Measurements from ENCODE around the gene MACROD2. TPM values are rescaled to one million over a fixed set of nuclear protein-coding genes. Genes with fewer than 3 reads are reported as not detected.

MACROD2 gene
- total RNA-seq, 2 donors from 2014 or later: 8.3 to 21.8 TPM

DNA sequence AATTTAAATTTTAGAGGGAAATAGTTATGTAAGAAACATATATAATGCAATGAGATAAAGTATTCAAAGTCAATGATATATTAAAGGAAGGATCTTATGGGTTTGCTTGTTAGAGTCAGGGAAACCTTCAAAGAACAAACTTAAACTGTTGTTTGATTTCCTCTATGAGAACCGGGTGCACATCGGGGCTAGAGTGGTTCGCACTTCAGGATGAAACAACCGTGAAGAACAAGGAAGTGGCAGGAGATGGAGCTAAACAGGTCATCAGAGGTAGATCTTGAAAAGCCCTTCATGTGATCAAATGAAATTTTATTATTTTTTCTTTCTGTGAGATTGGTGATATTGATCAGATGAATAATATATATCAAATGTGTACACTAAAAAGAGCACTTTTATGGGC is 1294.0 kb downstream of the MACROD2 start:
- intact Hi-C loops (cut with DNase I): no loop called here
- Histone ChIP-seq H3K4me3 (no peak overlapping the region), H3K4me1 (no peaks in the 10 kb centered on the region), H3K9me3 (no peaks in the 10 kb centered on the region), H3K36me3 (replicated peaks in 1 of 2; ENCODE audit: insufficient read depth in 1 of 2, low read depth in 2 of 2) (no peaks in the 10 kb centered on the region), H3K27me3 (no peaks in the 10 kb centered on the region), H3K27ac (no peak overlapping the region)
- no peak for TF ChIP-seq POLR2A (IDR thresholded peaks at IDR 0.05)
- TF ChIP-seq, protein P1, sequence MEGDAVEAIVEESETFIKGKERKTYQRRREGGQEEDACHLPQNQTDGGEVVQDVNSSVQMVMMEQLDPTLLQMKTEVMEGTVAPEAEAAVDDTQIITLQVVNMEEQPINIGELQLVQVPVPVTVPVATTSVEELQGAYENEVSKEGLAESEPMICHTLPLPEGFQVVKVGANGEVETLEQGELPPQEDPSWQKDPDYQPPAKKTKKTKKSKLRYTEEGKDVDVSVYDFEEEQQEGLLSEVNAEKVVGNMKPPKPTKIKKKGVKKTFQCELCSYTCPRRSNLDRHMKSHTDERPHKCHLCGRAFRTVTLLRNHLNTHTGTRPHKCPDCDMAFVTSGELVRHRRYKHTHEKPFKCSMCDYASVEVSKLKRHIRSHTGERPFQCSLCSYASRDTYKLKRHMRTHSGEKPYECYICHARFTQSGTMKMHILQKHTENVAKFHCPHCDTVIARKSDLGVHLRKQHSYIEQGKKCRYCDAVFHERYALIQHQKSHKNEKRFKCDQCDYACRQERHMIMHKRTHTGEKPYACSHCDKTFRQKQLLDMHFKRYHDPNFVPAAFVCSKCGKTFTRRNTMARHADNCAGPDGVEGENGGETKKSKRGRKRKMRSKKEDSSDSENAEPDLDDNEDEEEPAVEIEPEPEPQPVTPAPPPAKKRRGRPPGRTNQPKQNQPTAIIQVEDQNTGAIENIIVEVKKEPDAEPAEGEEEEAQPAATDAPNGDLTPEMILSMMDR (IDR thresholded peaks at IDR 0.05): no peak
- no peak for ATAC-seq
- 62 to 73% methylated on average over 4 of the region's 4 CpGs for whole genome bisulfite sequencing, 2 donors
- no peak for DNase-seq

DNA sequence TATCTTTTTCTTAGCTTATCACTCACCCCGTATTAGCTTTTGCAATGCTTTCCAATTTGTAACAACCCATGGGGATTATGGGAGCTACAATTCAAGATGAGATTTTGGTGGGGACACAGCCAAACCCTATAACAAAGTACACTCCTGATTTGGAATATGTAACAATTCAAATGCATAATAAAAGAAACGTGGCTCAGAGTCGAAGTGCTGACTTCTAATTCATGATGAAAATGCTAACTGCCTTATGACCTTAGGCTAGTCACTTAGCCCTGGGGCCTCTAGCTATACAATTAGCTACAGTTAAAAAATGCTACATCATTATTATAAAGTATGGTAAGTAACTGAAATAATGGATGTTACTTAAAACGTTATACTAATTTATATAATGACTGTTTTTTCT is 1297.1 kb downstream of the MACROD2 start:
- ATAC-seq (no peak), DNase-seq (no peak)
- Histone ChIP-seq H3K9me3 (no peaks in the 10 kb centered on the region), H3K27ac (no peak overlapping the region), H3K4me3 (no peak overlapping the region), H3K27me3 (no peaks in the 10 kb centered on the region), H3K36me3 (replicated peaks in 1 of 2; ENCODE audit: insufficient read depth in 1 of 2, low read depth in 2 of 2) (no peaks in the 10 kb centered on the region), H3K4me1 (peaks cover 17% of the 10 kb centered on the region)
- 70% methylated on average over 4 of the region's 4 CpGs for WGBS, 2 donors
- intact Hi-C loops (cut with DNase I): no loop called here
- TF ChIP-seq POLR2A (IDR thresholded peaks at IDR 0.05): no peak
- TF ChIP-seq, protein P1 (IDR thresholded peaks at IDR 0.05): no peak

DNA sequence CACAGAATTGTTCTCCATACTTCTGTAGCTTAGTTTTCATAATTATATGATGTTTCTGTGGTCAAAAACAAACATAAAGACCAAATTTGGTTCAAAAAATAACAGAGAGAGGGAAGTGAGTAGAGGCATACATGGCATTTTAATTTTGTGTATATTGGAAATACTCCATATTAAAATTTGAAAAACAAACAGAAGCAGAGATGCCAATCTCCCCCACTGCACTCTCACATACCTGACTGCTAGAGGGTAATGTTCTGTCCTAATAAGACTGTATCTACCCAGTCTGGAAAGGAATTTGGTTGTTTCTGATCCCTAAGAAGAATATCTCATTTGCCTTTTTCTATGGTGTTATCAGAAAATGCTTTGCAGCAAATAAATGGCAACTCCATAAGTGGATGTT is 1301.1 kb downstream of the MACROD2 start:
- Histone ChIP-seq H3K36me3 (replicated peaks in 1 of 2; ENCODE audit: insufficient read depth in 1 of 2, low read depth in 2 of 2) (no peaks in the 10 kb centered on the region), H3K27me3 (no peaks in the 10 kb centered on the region), H3K9me3 (no peaks in the 10 kb centered on the region), H3K4me3 (no peak overlapping the region), H3K4me1 (peaks cover 23% of the 10 kb centered on the region), H3K27ac (peak overlapping the region in 1 of 4 donors; percentile 6)
- intact Hi-C loops (cut with DNase I): no loop called here
- ATAC-seq (no peak), DNase-seq (no peak)
- TF ChIP-seq, protein P1 (IDR thresholded peaks at IDR 0.05): no peak
- TF ChIP-seq POLR2A (IDR thresholded peaks at IDR 0.05): no peak

DNA sequence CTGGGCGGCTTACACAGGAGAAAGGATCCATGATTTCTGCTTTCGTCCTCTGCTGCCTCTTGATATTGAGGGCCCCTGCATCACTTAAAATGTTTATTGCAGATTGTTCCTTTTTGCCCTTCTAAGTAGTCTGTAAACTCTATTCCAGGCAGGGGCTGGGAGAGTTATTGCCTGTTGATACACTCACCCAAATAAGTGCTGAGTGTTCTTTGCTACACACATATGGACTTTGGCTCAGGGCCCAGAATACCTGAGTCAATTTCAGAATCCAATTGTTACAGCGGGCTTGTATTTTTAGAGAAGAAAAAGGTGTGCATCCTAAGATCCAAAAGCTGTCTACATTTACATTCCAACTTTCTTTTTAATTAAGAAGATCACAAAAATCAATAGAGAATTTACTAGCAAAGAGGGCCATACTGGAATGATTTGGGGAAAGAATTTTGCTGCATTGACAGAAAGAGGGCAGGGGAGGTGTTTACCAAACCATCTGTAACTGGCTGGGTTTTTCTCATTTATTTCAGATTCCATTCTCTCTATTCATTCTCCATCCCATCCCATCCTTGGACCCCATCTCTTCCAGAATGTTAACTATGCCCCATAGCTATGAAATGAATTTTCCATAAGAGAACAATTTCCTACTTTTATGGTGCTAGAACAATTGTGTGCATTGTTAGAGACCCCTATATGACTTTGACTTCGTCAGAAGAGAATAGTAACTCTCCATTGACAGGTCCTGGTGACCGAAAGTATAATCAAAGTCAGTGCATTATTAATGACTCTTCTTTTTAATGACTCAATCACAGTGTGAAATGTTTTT is 1302.0 kb downstream of the MACROD2 start:
- Histone ChIP-seq H3K4me1 (peaks cover 23% of the 10 kb centered on the region), H3K9me3 (no peaks in the 10 kb centered on the region), H3K27me3 (no peaks in the 10 kb centered on the region), H3K27ac (peak overlapping the region in 2 of 4 donors; percentile 3 to 6), H3K4me3 (no peak overlapping the region), H3K36me3 (replicated peaks in 1 of 2; ENCODE audit: insufficient read depth in 1 of 2, low read depth in 2 of 2) (no peaks in the 10 kb centered on the region)
- no peak for TF ChIP-seq POLR2A (IDR thresholded peaks at IDR 0.05)
- TF ChIP-seq, protein P1 (IDR thresholded peaks at IDR 0.05): no peak
- 61 to 68% methylated on average over 5 of the region's 5 CpGs for WGBS, 2 donors
- ATAC-seq: peak; percentile 53
- peak; percentile 27 to 65 (median 53) for DNase-seq
- intact Hi-C loops (cut with DNase I): no loop called here

DNA sequence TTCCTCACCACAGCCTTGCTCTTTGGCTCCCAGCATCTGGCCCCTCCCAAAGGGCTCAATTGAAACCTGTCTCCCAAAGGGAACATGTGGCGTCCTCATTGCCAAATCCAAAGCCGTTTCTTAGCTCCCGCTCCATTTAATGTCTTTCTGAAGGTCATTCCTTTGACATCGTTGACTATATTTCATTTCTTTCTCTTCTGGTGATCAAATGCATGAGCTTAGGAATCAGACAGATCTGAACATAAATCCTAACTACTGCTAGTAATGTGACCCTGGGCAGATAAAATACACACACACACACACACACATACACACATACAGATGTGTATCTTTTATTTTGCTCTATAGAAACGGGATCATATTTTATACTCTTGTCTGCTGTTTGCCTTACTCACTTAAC is 1306.8 kb downstream of the MACROD2 start:
- intact Hi-C loops (cut with DNase I): no loop called here
- H3K4me3 ChIP-seq: no peak overlapping the region
- TF ChIP-seq POLR2A (IDR thresholded peaks at IDR 0.05): no peak
- TF ChIP-seq, protein P1 (IDR thresholded peaks at IDR 0.05): no peak
- no peaks in the 10 kb centered on the region for H3K9me3 ChIP-seq
- peaks cover 8% of the 10 kb centered on the region for H3K4me1 ChIP-seq
- ATAC-seq: no peak
- no peak for DNase-seq
- no peak overlapping the region for H3K27ac ChIP-seq
- H3K27me3 ChIP-seq: no peaks in the 10 kb centered on the region
- 77 to 82% methylated on average over 5 of the region's 5 CpGs for WGBS, 2 donors
- no peaks in the 10 kb centered on the region for H3K36me3 ChIP-seq (replicated peaks in 1 of 2; ENCODE audit: insufficient read depth in 1 of 2, low read depth in 2 of 2)

All from body of pancreas (tissue), 4 donors.